NT2/D1 (cell line): ENCODE measurements around the gene MAP1LC3A.

Source experiments
- DNase-seq: peaks from one replicate; pipeline ENCODE4 v3.0.0-alpha.2; 2011; ENCODE audit warnings: low read depth, low spot score
- H3K27me3 ChIP-seq: 2 replicates; pipeline ENCODE4 v1.6.0; 2011; ENCODE audit warnings: mild to moderate bottlenecking; ENCODE audit not compliant: insufficient read length, insufficient read depth
- H3K36me3 ChIP-seq: 2 replicates; pipeline ENCODE4 v1.6.1; 2011; ENCODE audit warnings: mild to moderate bottlenecking, low read length, mixed read lengths; ENCODE audit not compliant: insufficient read depth, insufficient read length
- H3K4me1 ChIP-seq: 2 replicates; pipeline ENCODE4 v1.5.1; 2011; ENCODE audit not compliant: insufficient read depth, insufficient read length
- H3K4me3 ChIP-seq: 2 replicates; pipeline ENCODE4 v1.5.1; 2011; ENCODE audit warnings: low read depth; ENCODE audit not compliant: insufficient read length
- H3K9ac ChIP-seq: 2 replicates; pipeline ENCODE4 v1.6.0; 2011; ENCODE audit warnings: low read depth; ENCODE audit not compliant: insufficient read length
- H3K9me3 ChIP-seq: 2 replicates; pipeline ENCODE4 v1.5.1; 2011; ENCODE audit warnings: mild to moderate bottlenecking, low read length; ENCODE audit not compliant: insufficient read depth
- SUZ12 ChIP-seq: IDR thresholded peaks from 2 replicates; pipeline ENCODE4 v1.6.1; 2011; ENCODE audit not compliant: insufficient read length, insufficient read depth; ENCODE audit errors: extremely low read depth
- YY1 ChIP-seq: IDR thresholded peaks from 2 replicates; pipeline ENCODE4 v1.6.1; 2011; ENCODE audit not compliant: insufficient read length, insufficient read depth
- ZNF274 ChIP-seq: IDR thresholded peaks from 2 replicates; pipeline ENCODE4 v1.6.1; 2011; ENCODE audit warnings: mild to moderate bottlenecking, low read depth, low read length

MAP1LC3A gene

DNA sequence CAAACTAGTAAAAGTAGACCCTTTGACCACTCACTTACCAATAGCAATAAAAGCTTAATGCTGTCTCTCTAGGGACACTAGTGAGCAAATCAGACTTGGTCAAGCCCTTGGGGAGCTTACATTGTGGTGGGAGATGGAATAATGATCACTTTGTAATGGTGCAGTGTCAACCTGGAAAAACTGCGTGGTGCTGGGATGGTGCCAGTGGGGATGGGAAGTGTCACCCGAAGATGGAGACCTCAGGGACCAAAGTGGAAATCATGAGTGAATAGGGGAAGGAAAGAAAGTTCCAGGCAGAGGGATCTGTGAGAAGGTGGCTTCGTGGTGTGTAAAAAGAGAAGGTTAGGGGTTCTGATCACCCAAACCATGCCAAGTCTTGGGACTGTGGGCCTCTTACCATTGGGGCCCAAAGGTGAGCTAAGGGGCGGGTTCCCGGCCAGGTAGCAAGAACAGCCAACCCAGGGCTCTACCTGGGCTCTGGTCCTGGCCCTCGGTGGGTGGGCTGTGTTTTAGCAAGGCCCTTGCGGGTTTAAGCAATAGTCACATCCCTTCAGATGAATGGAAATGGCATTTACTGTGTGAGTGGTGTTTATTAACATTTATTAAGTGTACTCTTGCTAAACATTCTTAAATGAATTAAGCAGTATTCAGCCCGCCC lies 26.8 kb upstream of the MAP1LC3A start:
- TF ChIP-seq YY1, result no peak
- no peak for TF ChIP-seq ZNF274
- no peak for TF ChIP-seq SUZ12
- no peaks in the 10 kb centered on the region for H3K4me1 ChIP-seq
- H3K4me3 ChIP-seq, result no peak overlapping the region
- no peaks in the 10 kb centered on the region for H3K27me3 ChIP-seq
- peaks cover 88% of the 10 kb centered on the region for H3K36me3 ChIP-seq
- H3K9ac ChIP-seq, result no peak overlapping the region
- no peaks in the 10 kb centered on the region for H3K9me3 ChIP-seq
- DNase-seq, result no peak

DNA sequence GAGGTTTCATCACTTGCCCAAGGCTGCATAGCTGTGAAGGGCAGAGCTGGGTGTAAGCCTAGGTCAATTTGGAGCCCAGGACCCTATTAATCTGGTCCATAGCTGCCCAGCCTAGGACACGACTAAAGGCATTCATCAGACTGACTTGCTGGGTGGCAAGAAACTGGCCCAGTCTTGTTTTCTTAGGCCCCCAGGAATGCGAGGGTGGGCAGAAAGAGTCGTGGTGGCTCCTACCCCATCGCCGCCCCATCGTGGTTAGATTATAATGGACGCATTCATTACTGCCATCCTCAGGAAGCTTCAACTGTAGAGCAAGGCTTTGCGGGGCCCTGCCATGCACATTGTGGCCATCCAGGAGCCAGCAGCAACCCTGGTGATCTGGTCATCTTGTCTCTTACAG lies 26.2 kb upstream of the MAP1LC3A start:
- Histone ChIP-seq H3K27me3 (no peaks in the 10 kb centered on the region), H3K4me3 (no peak overlapping the region), H3K4me1 (no peaks in the 10 kb centered on the region), H3K9ac (no peak overlapping the region), H3K9me3 (no peaks in the 10 kb centered on the region), H3K36me3 (peaks cover 88% of the 10 kb centered on the region)
- TF ChIP-seq ZNF274, result no peak
- no peak for TF ChIP-seq YY1
- no peak for TF ChIP-seq SUZ12
- DNase-seq, result no peak

DNA sequence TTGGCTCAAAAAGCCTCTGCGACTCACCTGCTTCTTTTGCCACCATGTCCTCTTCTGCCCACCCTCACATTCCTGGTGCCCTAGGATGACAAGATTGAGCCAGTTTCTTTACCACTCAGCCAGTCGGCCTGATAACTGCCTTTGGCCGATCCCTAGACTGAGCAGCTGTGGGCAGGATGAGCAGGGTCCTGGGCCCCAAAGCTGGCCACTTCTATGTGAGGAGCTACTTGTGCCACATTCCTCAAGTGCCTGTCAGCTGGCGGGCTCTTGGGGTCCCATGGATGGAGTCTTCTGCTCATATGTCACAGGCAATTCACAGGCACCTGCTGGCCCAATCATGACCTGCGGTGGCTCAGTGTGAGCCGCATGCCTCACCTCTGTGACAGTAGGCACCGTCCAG lies 25.8 kb upstream of the MAP1LC3A start:
- TF ChIP-seq YY1 (no peak), SUZ12 (no peak), ZNF274 (no peak)
- Histone ChIP-seq H3K27me3 (no peaks in the 10 kb centered on the region), H3K9ac (no peak overlapping the region), H3K4me1 (peaks cover 2% of the 10 kb centered on the region), H3K36me3 (peaks cover 88% of the 10 kb centered on the region), H3K9me3 (no peaks in the 10 kb centered on the region), H3K4me3 (no peak overlapping the region)
- no peak for DNase-seq

DNA sequence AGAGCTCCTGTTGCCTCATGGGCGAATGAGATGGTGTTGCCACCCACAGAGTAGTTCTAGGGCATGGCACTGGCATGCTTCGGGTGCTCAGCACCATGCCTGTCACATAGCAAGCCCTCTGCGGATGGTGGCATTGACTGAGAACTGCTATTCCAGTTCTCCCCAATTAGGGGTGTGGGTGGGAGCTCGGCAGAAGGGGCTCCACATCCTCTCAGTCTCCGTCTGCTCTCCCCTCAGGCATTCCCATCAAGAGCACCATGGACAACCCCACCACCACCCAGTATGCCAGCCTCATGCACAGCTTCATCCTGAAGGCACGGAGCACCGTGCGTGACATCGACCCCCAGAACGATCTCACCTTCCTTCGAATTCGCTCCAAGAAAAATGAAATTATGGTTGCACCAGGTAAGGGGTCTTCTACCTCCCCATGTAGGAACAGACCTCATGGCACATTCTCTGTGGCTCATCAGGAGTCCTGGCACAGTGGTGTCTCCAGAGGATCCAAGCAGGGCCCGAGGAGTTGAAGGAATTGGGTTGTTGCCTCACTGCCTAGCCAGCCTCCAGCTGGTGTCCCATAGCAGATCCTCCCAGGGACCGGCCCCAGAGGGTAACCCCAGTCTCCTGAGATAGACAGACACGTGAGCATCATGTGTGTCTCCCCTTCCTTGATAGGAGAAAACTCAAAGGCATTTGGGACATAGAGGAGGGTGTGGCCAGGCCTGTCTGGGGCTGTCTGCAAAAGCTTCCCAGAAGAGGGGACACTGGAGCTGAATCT lies 23.9 kb upstream of the MAP1LC3A start:
- no peak for DNase-seq
- H3K27me3 ChIP-seq, result no peaks in the 10 kb centered on the region
- peaks cover 2% of the 10 kb centered on the region for H3K4me1 ChIP-seq
- peaks cover 89% of the 10 kb centered on the region for H3K36me3 ChIP-seq
- TF ChIP-seq SUZ12 (no peak), YY1 (no peak)
- no peak overlapping the region for H3K9ac ChIP-seq
- no peak overlapping the region for H3K4me3 ChIP-seq
- no peaks in the 10 kb centered on the region for H3K9me3 ChIP-seq

DNA sequence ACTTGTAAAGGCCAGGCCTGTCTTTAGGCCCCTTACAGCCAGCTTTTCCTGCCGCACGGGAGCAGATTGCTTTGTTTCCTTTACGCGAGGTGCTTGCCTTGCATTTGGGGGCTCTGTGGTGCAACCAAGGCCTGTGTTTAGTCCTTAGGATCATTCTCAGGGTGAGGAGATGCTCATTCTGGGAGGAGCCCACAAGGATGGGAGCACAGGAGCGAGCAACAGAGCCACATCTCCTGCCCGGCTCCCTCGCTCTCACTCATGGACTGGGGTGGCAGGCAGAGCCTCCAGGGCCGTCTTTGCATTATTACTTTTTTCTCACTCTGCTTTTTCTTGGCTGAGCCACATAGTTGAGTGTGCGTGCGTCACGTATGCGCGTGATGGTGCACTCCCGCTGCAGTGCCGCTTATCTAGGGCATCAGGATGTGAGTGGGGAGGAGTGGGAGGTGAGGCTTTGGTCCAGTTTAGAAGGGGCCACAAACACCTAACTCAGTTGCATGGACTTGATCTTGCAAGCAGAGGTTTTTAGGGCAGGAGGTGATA lies 23.1 kb upstream of the MAP1LC3A start:
- Histone ChIP-seq H3K4me1 (peaks cover 2% of the 10 kb centered on the region), H3K9ac (no peak overlapping the region), H3K9me3 (no peaks in the 10 kb centered on the region), H3K4me3 (no peak overlapping the region), H3K27me3 (no peaks in the 10 kb centered on the region), H3K36me3 (peaks cover 89% of the 10 kb centered on the region)
- TF ChIP-seq ZNF274 (no peak), SUZ12 (no peak), YY1 (no peak)
- DNase-seq, result no peak

DNA sequence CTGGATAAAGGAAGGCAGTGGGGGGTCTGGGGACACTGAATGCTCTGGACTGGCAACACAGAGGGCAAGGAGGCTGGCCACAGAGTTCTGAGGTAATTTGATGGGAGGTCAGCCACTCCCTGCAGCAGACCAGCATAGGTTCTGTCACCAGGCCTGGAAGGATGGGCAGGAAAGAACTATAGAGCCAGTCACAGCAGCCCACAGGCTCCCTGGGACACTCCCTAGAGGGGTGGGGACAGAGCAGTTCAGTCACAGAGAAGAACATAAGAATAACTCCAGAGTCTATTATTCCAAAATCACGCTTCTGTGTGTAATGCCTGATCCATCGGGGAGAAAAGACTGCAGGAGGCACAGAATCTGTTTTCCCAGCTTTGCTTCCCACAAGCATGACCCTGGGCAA lies 22.7 kb upstream of the MAP1LC3A start:
- Histone ChIP-seq H3K27me3 (no peaks in the 10 kb centered on the region), H3K36me3 (peaks cover 89% of the 10 kb centered on the region), H3K9ac (no peak overlapping the region), H3K9me3 (no peaks in the 10 kb centered on the region), H3K4me3 (no peak overlapping the region), H3K4me1 (peaks cover 2% of the 10 kb centered on the region)
- no peak for DNase-seq
- TF ChIP-seq SUZ12, result no peak
- TF ChIP-seq YY1, result no peak

DNA sequence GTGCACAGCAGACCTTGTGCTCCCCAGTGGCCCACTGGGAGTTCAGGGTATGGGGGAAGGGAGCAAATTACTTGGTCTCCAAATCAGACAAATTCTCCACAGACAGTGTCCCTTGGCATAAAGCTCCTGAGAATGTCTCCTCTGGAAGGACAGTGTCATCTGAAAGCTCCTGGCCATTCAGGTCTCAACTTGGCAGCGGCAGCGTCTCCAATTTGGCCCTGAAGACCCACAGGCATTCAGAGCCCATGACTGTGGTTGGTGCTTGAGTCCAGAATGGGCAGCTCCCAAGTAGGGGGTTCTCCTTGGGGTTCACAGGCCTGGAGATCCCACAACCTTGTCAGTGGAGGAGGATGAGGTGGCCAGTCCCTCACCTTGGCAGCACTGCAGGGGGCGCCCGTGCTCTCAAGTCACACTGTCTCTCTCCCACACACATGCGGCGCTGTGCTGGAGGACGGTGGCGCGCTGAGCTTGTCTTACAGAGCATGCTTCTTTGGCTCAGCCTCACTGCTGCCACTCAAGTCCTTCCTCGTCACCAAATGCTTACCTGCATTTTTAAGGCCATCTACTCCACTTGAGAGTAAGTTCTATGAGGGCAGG lies 21.6 kb upstream of the MAP1LC3A start:
- DNase-seq, result no peak

More for the DNA sequence above, 21.6 kb upstream of the MAP1LC3A start:
- TF ChIP-seq SUZ12 (no peak), ZNF274 (no peak), YY1 (no peak)
- Histone ChIP-seq H3K27me3 (no peaks in the 10 kb centered on the region), H3K4me3 (no peak overlapping the region), H3K4me1 (peaks cover 2% of the 10 kb centered on the region), H3K36me3 (peaks cover 89% of the 10 kb centered on the region), H3K9me3 (no peaks in the 10 kb centered on the region), H3K9ac (no peak overlapping the region)
